ENCODE measurements around the gene EYA2.

Gene EYA2

GRCh38 chr20:46978951-46979491, 84.4 kb downstream of the EYA2 start:
- POLR2A ChIA-PET: no interaction called here
- CTCF ChIA-PET: no interaction called here
- no peak for DNase-seq (ENCODE audit: extremely low spot score)

GRCh38 chr20:46979603-46980241, 85.1 kb downstream of the EYA2 start:
- DNase-seq (ENCODE audit: extremely low spot score): no peak
- POLR2A ChIA-PET: no interaction called here
- CTCF ChIA-PET: no interaction called here
- no peak for TF ChIP-seq FOXM1 (IDR thresholded peaks at IDR 0.05; ENCODE audit: borderline replicate concordance)

More at GRCh38 chr20:46978951-46979491, 84.4 kb downstream of the EYA2 start:
- TF ChIP-seq FOXK2 (IDR thresholded peaks at IDR 0.05): no peak
- TF ChIP-seq NFRKB (IDR thresholded peaks at IDR 0.05): no peak
- no peak for TF ChIP-seq SUZ12 (IDR thresholded peaks at IDR 0.05)
- TF ChIP-seq L3MBTL2 (conservative IDR thresholded peaks at IDR 0.05): no peak

- ChIA-PET POLR2A (no interaction called here), CTCF (no interaction called here)
- no peak for DNase-seq (ENCODE audit: extremely low spot score)
- TF ChIP-seq CTBP1 (IDR thresholded peaks at IDR 0.05; ENCODE audit: borderline replicate concordance): no peak
- no peak for TF ChIP-seq ARNT (IDR thresholded peaks at IDR 0.05)
- TF ChIP-seq PKNOX1 (IDR thresholded peaks at IDR 0.05): no peak
- no peak for TF ChIP-seq ZNF384 (IDR thresholded peaks at IDR 0.05)
- TF ChIP-seq SUZ12 (IDR thresholded peaks at IDR 0.05): no peak
- TF ChIP-seq SP1 (IDR thresholded peaks at IDR 0.05): no peak
- no peak for TF ChIP-seq BHLHE40 (IDR thresholded peaks at IDR 0.05; ENCODE audit: borderline replicate concordance)
- TF ChIP-seq LEF1 (IDR thresholded peaks at IDR 0.05; ENCODE audit: borderline replicate concordance): no peak
- no peak for TF ChIP-seq FOXA1 (IDR thresholded peaks at IDR 0.05)
- no peak for TF ChIP-seq FOXK2 (IDR thresholded peaks at IDR 0.05)
Observed at GRCh38 chr20:46981184-46981583, 86.5 kb downstream of the EYA2 start.

GRCh38 chr20:46983466-46983865, 88.8 kb downstream of the EYA2 start:
- ChIA-PET POLR2A (no interaction called here), CTCF (no interaction called here)
- no peak for DNase-seq (ENCODE audit: extremely low spot score)
- TF ChIP-seq BHLHE40 (IDR thresholded peaks at IDR 0.05; ENCODE audit: borderline replicate concordance): no peak
- no peak for TF ChIP-seq TARDBP (IDR thresholded peaks at IDR 0.05)
- no peak for TF ChIP-seq ELF4 (IDR thresholded peaks at IDR 0.05)
- TF ChIP-seq L3MBTL2 (conservative IDR thresholded peaks at IDR 0.05): no peak
- no peak for TF ChIP-seq CTBP1 (IDR thresholded peaks at IDR 0.05; ENCODE audit: borderline replicate concordance)

- no peak for TF ChIP-seq TARDBP (IDR thresholded peaks at IDR 0.05)
- no peak for TF ChIP-seq CTBP1 (IDR thresholded peaks at IDR 0.05; ENCODE audit: borderline replicate concordance)
- no peak for TF ChIP-seq LEF1 (IDR thresholded peaks at IDR 0.05; ENCODE audit: borderline replicate concordance)
- TF ChIP-seq HDGF (IDR thresholded peaks at IDR 0.05; ENCODE audit: borderline replicate concordance): no peak
- no peak for TF ChIP-seq NFRKB (IDR thresholded peaks at IDR 0.05)
- no peak for TF ChIP-seq ELF4 (IDR thresholded peaks at IDR 0.05)
- no peak for TF ChIP-seq ARNT (IDR thresholded peaks at IDR 0.05)
- TF ChIP-seq ZNF384 (IDR thresholded peaks at IDR 0.05): no peak
- TF ChIP-seq BHLHE40 (IDR thresholded peaks at IDR 0.05; ENCODE audit: borderline replicate concordance): no peak
- no peak for TF ChIP-seq PKNOX1 (IDR thresholded peaks at IDR 0.05)
- TF ChIP-seq FOXA1 (IDR thresholded peaks at IDR 0.05): no peak
- TF ChIP-seq FOXM1 (IDR thresholded peaks at IDR 0.05; ENCODE audit: borderline replicate concordance): no peak
- TF ChIP-seq SUZ12 (IDR thresholded peaks at IDR 0.05): no peak
- TF ChIP-seq SP1 (IDR thresholded peaks at IDR 0.05): no peak
- TF ChIP-seq L3MBTL2 (conservative IDR thresholded peaks at IDR 0.05): no peak
- no peak for TF ChIP-seq FOXK2 (IDR thresholded peaks at IDR 0.05)
- ChIA-PET CTCF (no interaction called here), POLR2A (no interaction called here)
- no peak for DNase-seq (ENCODE audit: extremely low spot score)
Observed at GRCh38 chr20:46984405-46984804, 89.8 kb downstream of the EYA2 start.

- ChIA-PET CTCF (no interaction called here), POLR2A (no interaction called here)
- no peak for DNase-seq (ENCODE audit: extremely low spot score)
- TF ChIP-seq ZNF384 (IDR thresholded peaks at IDR 0.05): no peak
- no peak for TF ChIP-seq PKNOX1 (IDR thresholded peaks at IDR 0.05)
- no peak for TF ChIP-seq ARNT (IDR thresholded peaks at IDR 0.05)
- TF ChIP-seq FOXM1 (IDR thresholded peaks at IDR 0.05; ENCODE audit: borderline replicate concordance): no peak
- no peak for TF ChIP-seq FOXA1 (IDR thresholded peaks at IDR 0.05)
- no peak for TF ChIP-seq NFRKB (IDR thresholded peaks at IDR 0.05)
- TF ChIP-seq ELF4 (IDR thresholded peaks at IDR 0.05): no peak
- TF ChIP-seq SUZ12 (IDR thresholded peaks at IDR 0.05): no peak
- TF ChIP-seq FOXK2 (IDR thresholded peaks at IDR 0.05): no peak
- TF ChIP-seq SP1 (IDR thresholded peaks at IDR 0.05): no peak
- TF ChIP-seq CTBP1 (IDR thresholded peaks at IDR 0.05; ENCODE audit: borderline replicate concordance): no peak
- TF ChIP-seq L3MBTL2 (conservative IDR thresholded peaks at IDR 0.05): no peak
- no peak for TF ChIP-seq HDGF (IDR thresholded peaks at IDR 0.05; ENCODE audit: borderline replicate concordance)
- no peak for TF ChIP-seq LEF1 (IDR thresholded peaks at IDR 0.05; ENCODE audit: borderline replicate concordance)
- no peak for TF ChIP-seq TARDBP (IDR thresholded peaks at IDR 0.05)
- TF ChIP-seq BHLHE40 (IDR thresholded peaks at IDR 0.05; ENCODE audit: borderline replicate concordance): no peak
Observed at GRCh38 chr20:46985250-46985649, 90.6 kb downstream of the EYA2 start.

- no peak for DNase-seq (ENCODE audit: extremely low spot score)
- POLR2A ChIA-PET: no interaction called here
- TF ChIP-seq ELF4 (IDR thresholded peaks at IDR 0.05) (no peak), HDGF (IDR thresholded peaks at IDR 0.05; ENCODE audit: borderline replicate concordance) (no peak), BHLHE40 (IDR thresholded peaks at IDR 0.05; ENCODE audit: borderline replicate concordance) (no peak)
- CTCF ChIA-PET: no interaction called here
Observed at GRCh38 chr20:46985671-46986070, 91.0 kb downstream of the EYA2 start.

Measured in HEK293T (cell line).